H4 (cell line): ENCODE results near the gene SLC7A5. TPM values are rescaled to one million over a fixed set of nuclear protein-coding genes. Genes with fewer than 3 reads are reported as not detected.
A peak's percentile ranks its signal among the peaks of the same experiment; 100 is the strongest.
"Not testable (repeated sequence)": the region's sequence is repeated elsewhere in the genome, so short reads cannot be mapped to it uniquely, and the experiment has no call there.

ENCODE experiments used
- DNase-seq: peaks from one replicate; pipeline ENCODE4 v3.0.0-alpha.2; 2015; ENCODE audit warnings: low spot score
- total RNA-seq: library from RNA; depleted of rRNA; stranded (reverse); fragments of >200 nt; shearing (Covaris generic); gene quantifications from 2 replicates; pipeline ENCODE4 v1.2.3, GENCODE V29; 2014

The SLC7A5 gene
- total RNA-seq, 1 experiment from 2014 or later = 153 TPM

GRCh38 chr16:87888346-87888745 is 19.0 kb upstream of the SLC7A5 start:
- not testable (repeated sequence) for DNase-seq

DNA sequence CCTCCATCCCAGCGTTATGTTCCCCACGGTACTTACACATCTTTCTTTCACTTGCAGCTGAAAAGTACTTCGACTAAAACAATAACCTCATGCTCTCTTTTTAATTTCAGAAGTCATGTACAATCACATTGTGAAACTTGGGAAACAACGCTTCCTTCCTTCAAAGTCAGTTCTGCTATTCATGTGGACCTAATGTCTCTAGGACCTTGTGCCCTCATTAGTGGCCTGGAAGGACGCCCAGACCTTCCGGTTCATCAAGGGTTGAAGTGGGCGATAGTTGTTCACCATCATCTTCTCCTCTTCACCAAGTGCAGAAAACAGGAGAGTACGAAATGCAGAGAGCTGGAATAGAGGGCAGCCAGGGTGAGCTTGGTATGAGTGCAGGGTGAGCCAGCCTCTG is 18.6 kb upstream of the SLC7A5 start:
- not testable (repeated sequence) for DNase-seq

GRCh38 chr16:87885371-87885967 is 16.2 kb upstream of the SLC7A5 start:
- DNase-seq = not testable (repeated sequence)

GRCh38 chr16:87882436-87883019 is 13.2 kb upstream of the SLC7A5 start:
- no peak for DNase-seq

- no peak for DNase-seq
Measured at GRCh38 chr16:87881324-87882200, 12.3 kb upstream of the SLC7A5 start.

DNA sequence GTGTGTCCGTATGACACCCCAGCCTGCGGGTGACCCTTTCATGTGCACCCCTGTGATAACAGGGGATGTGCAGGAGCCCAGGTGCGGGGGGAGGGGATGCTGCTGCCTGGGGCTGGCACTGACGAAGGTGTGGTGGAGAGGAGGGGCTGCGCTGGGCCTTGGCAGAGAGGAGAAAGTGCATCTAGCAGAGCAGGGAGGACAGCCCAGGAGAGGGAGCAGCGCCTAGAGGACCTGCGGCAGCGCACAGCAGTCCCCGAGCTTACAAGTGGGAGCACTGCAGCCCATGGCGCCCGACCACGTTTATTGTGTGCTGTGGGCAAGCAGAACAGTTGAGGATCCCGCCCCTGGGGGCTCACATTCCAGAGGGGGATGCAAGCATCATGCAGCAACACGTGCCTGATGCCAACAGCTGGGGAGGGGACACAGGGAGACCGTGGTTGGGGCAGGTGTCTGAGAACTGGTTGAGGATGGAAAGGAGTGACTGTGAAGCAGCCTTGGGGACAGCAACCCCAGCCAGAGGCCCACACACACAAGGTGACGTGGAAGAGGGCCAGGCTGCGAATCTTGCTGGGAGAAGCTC is 10.9 kb upstream of the SLC7A5 start:
- DNase-seq = no peak

- DNase-seq = not testable (repeated sequence)
Measured at GRCh38 chr16:87879411-87880013, 10.2 kb upstream of the SLC7A5 start.

- DNase-seq = no peak
Measured at GRCh38 chr16:87878704-87879103, 9.4 kb upstream of the SLC7A5 start.

DNA sequence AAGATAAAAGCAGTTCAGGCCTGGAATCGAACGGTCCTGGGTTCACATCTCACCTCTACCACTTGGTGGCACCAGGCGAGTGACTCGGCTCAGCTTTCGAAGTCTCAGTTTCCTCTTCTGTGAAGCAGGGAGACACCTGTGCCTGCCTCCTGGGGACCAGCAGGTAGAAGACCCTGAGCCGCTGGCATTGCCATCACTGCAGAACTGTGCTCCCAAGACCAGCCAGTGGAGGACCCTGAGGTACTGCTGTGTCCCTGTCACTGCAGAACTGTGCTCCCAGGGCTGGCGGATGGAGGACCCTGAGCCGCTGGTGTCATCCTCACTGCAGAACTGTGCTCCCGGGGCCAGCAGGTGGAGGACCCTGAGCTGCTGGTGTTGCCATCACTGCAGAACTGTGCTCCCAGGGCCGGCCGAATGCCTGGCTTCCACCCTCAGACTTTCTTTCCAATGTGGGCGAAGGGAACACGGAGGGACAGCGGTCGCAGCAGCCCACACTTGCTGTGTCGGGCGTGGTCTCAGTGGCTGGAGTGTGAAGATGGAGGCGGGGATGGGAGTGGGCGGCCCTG is 8.7 kb upstream of the SLC7A5 start:
- DNase-seq = no peak

DNA sequence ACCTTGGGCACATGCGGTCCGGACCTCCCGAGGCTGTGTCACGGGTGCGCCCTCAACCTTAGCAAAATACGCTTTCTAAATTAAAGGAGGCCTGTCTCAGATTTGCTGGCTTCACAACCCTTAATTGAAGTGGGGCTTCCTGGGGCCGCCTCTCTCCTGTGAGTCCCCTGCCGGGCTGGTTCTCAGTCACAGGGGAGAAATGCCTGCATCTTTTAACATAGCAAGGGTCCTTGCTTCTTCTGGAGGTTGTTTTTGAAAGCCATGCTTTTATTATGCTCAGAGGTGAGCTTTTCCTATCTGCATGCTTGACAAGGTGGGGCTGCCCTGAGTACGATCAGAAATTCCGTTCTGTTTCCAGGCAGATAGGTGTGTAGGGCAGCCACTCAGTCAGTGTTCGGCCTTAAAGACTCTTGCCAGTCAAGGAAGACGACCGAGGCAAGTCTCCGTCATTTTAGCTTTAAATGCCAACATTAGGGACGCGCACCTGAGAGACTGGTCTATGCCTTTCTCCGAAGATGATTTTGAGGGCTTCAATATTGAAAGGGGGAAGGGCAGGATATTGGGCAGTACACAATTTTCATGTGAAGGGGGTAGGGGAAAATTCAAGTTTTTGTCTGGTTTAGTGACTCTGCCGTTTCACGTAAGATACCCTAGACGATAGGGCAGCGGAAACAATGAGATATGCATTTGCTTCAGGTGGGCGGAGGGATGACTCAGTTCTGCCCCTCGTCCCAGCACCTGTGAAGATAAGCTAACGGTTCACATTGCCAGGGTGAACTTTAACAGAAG is 5.5 kb upstream of the SLC7A5 start:
- no peak for DNase-seq

DNA sequence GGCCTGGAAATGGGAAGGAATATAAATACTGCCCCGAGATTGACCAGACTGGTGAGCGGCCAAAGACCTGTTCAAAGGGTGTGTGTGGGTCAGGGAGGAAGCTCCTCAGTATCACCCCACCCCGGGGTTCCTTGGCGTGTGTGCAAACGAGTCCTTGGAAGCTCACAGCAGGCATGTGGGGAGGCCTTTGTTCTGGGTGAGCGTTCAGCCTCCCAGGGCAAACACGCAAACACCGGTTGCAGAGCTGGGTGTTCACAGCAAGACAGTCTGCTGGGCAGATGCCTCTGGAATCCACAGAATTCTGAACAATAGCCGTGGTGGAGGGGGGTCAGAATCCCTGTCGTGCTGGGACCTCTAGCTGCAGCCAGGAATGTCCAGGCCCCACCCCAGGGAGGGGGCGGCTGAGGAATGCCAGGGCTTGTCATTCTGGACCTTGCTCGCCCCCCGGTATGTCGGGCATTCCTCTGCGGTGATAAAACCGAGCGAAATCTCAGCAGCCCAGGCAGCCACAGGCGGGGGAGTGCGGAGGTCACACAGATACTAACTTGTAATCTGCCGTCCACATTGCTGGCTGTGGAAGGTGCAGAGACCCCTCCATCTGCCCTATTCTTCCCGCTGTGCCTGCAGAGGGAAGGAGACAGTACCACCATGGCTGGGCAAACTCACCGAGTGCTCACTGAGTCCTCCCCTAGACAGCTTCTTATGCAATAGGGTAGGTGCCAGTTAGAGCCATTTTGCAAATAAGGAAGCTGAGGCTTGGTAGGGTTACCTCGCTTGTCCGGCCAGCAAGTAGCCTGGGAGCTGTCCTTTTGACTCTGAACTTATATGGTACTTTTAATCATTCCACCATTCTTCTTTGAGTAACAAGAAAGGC is 1.3 kb upstream of the SLC7A5 start:
- peak; percentile 62 for DNase-seq

DNA sequence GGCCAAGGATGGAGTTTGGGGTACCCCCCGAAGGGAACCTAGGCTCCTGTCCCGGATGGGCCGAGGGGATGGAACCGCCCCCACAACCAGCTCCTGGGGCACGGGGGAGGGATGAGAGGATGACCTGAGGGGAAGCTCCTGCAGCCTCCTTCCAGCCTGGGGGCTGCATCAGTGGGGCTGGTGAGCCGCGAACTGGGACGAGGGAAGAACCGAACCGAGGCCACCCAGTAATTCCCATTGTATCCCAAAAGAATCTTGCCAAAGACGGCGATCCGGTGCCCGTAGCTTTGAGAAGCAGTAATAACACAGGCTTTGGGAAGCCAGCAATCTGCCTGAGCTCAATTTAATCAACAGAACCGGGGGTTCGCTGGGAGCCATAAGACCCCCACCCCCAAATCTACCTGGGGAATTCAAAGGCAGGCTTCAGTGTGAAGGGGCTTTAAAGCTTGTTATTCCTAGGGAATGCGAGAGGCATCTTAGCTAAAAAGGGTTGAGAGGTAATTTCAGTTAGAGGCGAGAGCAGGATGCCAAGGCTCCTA is 641 bp upstream of the SLC7A5 start:
- not testable (repeated sequence) for DNase-seq

DNA sequence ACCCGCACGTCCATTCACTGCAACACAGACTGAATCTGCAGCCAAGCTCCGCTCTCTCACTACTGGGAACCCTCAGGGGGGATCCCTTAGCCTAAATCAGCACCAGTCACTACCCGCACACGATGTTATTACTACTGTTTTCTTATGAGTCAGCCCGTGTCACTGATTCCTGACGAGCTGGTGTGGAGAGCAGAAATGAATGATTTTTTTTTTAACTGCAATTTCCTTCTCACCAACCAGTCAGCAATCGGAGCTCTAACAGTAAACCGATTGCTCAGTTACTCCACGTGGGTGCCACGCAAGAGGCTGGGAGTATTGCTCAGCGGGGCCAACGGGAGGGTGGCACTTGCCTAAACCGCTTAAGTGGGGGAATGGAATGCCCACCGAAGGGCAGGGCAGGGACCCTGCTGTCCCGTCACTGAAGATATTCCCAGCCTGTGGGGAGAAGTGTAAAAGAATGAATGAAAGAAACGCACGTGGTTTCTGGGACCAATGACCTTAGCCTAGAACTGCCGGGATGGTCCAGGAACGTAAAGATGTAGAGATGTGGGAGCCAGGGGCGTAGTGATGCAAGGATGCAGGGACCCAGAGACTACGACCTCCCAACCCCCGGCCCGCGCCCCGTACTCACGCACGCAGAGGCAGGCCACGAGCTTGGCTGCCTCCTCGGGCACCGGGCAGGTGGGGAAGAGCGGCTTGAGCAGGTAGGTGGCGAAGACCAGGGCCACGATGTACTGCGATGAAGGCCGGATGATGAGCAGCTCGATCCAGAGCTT is 865 bp downstream of the SLC7A5 start:
- peak; percentile 82 for DNase-seq

GRCh38 chr16:87865902-87866555 is 3.3 kb downstream of the SLC7A5 start:
- not testable (repeated sequence) for DNase-seq

- no peak for DNase-seq
Measured at GRCh38 chr16:87864331-87864989, 4.8 kb downstream of the SLC7A5 start.

GRCh38 chr16:87863327-87863635 is 6.0 kb downstream of the SLC7A5 start:
- not testable (repeated sequence) for DNase-seq

DNA sequence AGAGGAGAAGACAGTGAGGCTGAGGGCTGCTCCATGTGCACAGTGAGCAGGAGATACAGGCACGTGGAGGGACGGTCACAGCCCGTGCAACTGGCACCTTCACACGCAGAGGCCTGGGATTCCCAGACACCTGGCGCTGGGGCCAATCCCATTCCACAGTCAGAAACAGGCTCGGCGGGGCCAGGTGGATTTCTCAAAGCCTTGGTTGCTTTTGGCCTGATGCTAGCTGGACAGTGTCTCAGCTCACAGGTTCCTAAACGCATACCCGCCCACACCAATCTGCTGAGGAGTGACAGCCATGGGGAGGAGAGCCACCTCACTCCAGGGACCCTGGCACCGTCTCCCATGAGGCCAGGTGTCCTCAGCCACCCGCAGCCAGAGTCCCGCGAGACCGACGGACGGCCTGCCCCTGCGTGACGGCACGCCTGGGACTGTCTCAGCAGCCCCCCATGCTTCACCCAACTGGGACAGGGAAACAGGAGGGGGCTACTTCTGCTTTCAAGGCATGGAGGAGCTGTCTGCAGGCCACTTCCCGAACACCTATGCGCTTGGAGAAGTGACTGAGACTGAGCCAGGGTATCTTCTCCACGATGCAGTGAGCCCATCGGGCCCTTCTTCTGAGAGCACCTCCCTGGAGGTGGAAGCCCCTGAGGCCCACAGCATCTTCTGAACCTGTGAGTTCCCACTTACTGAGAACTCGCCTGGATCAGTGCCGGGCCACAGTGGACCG is 6.5 kb downstream of the SLC7A5 start:
- DNase-seq = not testable (repeated sequence)
